DMS 273 (cell line): Measurements from ENCODE around the gene TRAPPC13.
"Not testable (repeated sequence)": the region's sequence is repeated elsewhere in the genome, so short reads cannot be mapped to it uniquely, and the experiment has no call there.

ENCODE experiments used
- DNase-seq: peaks from one replicate; lab custom pipeline; 2025; ENCODE audit not compliant: unreplicated experiment; lab: John Stamatoyannopoulos, UW

Gene TRAPPC13, protein sequence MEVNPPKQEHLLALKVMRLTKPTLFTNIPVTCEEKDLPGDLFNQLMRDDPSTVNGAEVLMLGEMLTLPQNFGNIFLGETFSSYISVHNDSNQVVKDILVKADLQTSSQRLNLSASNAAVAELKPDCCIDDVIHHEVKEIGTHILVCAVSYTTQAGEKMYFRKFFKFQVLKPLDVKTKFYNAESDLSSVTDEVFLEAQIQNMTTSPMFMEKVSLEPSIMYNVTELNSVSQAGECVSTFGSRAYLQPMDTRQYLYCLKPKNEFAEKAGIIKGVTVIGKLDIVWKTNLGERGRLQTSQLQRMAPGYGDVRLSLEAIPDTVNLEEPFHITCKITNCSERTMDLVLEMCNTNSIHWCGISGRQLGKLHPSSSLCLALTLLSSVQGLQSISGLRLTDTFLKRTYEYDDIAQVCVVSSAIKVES

DNA sequence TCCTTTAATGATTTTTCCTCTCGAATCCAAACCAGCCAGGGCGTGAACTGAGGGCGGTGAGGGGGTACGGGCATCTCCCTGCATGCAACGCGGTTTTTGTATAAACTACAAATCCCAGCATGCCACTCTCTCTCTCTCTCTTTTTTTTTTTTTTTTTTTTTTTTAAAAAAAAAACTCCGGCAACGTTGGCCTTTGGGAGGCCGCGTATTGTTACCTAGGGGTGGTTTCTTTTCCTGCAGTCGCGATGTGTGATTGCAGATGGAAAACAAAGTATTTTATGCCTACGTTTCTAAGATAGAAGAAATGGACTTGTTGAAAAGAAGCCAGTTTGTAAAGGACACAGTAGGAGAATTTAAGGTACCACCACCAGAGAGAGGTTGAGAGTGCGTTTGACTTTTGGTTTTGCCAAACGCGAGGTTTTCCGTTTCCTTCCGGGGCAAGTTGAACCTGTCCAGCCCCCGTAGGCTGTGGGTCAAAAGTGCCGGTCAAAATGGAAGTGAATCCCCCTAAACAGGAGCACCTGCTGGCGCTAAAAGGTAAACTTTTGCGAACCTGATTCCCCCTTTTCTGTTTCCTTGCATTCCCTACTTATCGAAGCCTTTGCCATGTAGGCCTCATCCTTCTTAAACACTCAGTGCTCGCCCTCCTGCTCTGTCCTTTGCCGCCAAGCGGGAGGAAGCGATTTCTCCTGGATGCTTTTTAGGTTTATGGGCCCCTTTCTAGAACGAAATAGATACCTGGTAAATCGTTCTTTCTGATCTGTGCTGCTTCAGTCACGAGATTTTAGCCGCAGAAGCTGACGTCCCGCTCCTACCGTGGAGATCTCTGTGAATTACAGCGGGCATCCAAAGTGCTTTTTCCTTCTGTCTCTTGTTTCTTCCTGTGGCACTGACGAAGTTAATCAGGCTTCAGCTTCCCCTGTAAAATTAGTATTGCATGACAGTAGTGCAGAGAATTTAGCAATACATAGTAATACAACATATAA lies at the start of gene TRAPPC13, which contains the start of gene SHLD3:
TSS of gene TRAPPC13 (plus strand) at position 457 of the 985 bp plus-strand sequence. CDS start at position 491, 34 bp downstream.
TSS of gene SHLD3 (plus strand) at position 457 of the 985 bp plus-strand sequence. CDS start 4,561 bp downstream, outside the sequence.
- peak; percentile 95 for DNase-seq

GRCh38 chr5:65577141-65577540 lies 47.7 kb upstream of the TRAPPC13 start:
- no peak for DNase-seq

GRCh38 chr5:65588694-65589093 lies 36.1 kb upstream of the TRAPPC13 start:
- DNase-seq = peak; percentile 3

- not testable (repeated sequence) for DNase-seq
These were observed 23.1 kb upstream of the TRAPPC13 start for GRCh38 chr5:65601761-65602160.

DNA sequence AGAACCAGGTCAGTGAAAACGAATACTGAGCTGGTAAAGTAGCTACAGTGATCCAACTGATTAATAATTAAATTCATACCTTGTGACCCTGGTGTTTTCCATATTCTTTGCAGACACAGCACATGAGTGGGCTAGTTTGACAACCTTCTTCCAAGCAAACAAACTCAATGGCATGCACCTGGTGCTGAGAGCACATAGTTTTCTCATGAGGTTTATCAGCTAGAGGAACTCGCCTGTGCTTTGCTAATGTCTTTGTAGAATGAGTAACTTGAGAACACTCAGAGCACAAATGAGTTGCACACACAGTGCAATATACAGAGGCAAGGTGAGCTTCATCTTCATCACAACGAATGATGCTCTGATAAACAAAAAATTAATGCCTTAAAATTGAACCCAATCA lies 13.3 kb upstream of the TRAPPC13 start:
- DNase-seq = no peak

DNA sequence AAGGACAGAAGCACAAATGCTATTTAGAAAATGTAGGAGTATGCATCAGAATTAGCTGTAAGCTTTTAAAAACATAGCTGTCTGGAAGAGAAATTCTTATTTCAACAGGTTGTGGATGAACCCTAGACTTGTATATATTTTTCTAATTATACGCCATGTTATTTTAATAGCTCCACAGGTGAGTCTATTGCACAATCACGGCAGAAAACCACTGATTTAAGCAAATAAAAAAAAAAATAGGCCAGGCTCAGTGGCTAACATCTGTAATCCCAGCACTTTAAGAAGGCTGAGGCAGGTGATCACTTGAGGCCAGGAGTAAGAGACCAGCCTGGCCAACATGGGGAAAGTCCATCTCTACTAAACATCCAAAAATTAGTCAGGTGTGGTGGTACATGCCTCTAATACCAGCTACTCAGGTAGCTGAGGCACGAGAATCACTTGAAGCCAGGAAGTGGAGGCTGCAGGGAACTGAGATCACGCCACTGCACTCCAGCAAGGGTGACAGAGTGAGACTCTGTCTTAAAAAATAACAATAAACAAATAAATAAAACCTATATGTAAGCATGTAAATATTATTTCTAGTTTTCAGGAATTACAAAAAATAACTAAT lies 12.4 kb upstream of the TRAPPC13 start:
- DNase-seq = no peak

DNA sequence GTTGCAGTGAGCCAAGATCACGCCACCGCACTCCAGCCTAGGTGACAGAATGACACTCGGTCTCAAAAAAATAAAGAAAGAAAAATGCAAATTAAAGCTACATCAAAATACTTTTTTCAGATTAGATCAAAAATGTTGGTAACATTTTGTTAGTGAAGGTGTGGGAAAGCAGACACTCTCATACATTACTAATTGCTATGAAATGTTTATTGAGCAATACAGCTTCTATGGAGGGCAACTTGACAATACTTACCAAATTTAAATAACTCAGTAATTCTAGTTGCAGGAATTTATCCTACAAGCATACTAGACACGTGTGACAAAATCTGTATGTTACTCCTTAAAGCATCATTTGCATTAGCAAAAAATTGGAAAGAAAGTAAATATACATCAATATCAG lies 4.8 kb upstream of the TRAPPC13 start:
- DNase-seq = no peak

DNA sequence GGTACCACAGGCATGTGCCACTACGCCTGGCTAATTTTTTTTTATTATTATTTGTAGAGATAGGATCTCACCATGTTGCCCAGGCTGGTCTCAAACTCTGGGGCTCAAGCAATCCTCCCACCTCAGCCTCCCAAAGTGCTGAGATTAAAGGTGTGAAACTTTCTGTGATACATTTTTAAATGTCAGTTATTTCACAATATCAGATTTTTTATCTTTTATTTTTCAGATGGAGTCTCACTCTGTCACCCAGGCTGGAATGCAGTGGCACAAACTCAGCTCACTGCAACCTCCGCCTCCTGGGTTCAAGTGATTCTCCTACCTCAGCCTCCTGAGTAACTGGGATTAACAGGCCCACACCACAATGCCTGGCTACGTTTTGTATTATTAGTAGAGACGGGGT lies 2.9 kb upstream of the TRAPPC13 start:
- not testable (repeated sequence) for DNase-seq

DNA sequence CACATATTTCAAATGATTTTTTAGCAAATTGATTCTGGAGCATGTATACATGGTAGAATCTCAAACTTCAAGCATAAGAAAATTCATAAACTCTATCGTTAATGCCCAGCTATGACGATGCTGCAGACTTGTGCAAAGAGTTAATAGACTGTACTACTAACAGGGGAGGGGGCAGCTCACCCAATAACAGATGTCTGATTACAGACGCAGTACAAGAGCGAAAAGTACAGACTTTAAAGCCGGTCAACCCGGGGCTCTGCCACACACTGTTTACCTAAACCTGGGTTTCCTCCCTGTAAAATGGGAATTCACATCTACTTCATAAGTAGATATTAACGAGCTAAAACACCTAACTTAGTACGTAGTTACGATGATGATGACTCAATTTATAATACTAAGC lies 1.3 kb upstream of the TRAPPC13 start:
- peak; percentile 39 for DNase-seq

- peak; percentile 96 for DNase-seq
These were observed 729 bp upstream of the TRAPPC13 start, which contains the start of gene TRIM23 for GRCh38 chr5:65624025-65624570. TRIM23 (minus strand) TSS chr5:65624333; CDS start chr5:65624274, 59 bp downstream.

DNA sequence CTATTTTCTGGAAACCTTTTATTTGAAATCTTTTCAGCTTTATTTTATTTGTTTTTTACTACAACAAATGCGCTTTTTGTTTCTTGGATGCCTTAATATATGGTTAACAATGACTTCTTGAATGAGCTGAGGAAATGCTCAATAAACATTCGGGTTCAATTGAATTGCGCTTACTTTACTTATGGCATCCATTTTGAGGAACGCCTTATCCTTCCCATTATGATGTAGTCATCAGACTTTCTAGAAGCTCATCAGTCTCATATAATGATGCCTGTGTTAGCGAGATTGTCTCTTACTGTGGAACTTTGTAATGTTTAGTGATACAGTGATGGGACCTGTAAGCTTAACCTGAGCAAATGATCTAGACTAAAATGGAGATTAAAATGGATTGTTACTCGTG lies 916 bp downstream of the TRAPPC13 start:
- DNase-seq = no peak

GRCh38 chr5:65630981-65631380 lies 6.2 kb downstream of the TRAPPC13 start:
- DNase-seq = no peak

DNA sequence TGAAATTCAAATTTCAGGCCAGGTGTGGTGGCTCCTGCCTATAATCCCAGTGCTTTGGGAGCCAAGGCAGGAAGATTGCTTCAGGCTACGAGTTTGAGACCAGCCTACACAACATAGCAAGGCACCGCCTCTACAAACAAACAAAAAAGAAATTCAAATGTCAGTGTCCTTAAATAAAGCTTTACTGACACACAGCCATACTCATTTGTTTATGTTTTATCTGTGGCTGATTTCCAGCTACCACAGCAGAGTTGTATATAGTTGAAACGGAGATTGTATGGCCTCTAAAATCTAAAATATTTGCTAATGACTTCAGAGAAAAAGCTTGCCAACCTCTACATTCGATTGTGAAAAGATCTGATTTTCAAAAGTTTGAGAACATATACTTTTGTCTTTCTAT lies 15.4 kb downstream of the TRAPPC13 start:
- no peak for DNase-seq

DNA sequence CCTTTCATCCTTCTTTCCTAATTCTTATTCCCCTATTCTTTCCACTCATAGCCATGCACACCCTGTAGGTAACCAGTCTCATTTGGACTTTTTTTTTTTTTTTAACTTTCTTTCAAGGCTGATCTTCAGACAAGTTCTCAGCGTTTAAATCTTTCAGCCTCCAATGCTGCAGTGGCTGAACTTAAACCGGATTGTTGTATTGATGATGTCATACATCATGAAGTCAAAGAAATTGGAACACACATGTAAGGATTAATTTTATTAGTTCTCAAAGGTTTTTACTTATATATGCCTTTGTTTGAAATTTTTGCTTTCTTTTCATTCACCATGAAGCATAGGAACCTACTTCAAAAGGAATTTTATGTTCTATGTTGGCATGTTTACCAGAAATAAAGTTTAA lies 22.1 kb downstream of the TRAPPC13 start:
- DNase-seq = no peak

DNA sequence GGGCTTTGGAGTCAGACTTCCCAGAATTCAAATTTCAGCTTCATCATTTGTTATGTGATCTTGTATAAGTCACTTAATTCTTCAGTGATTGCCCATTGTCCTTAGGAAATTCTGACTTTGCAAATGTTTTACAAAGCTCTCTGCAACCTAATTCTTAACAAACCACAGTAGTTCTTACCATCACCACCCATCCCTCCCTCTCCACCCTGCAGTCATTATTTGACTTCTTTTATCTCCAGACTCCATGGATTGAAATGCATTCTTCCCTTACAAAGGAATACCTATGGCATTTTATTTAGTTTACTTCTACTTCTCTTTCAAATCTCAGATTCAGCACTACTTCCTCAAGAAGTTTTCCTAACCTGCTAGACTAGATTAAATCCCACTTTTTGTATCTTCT lies 23.1 kb downstream of the TRAPPC13 start:
- DNase-seq = no peak

DNA sequence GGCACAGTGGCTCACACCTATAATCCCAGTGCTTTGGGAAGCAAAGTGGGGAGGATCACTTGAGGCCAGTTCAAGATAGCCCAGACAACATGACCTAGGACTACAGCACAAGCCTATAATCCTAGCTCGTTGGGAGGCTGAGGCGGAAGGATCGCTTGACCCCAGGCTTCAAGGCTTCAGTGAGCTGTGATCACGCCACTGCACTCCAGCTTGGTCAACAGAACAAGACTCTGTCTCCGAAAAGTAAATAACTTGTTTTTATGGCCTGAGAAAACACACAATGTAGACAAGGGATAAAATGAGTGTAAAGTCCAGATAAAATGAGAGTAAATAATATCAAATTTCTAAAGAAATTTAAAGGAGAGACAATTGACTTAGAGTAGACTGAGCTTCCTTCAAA lies 26.3 kb downstream of the TRAPPC13 start:
- no peak for DNase-seq

- no peak for DNase-seq
These were observed 29.9 kb downstream of the TRAPPC13 start for GRCh38 chr5:65654713-65655112.

GRCh38 chr5:65663804-65664521 lies 39.1 kb downstream of the TRAPPC13 start:
- DNase-seq = peak; percentile 38

GRCh38 chr5:65668696-65669095 lies 43.9 kb downstream of the TRAPPC13 start:
- no peak for DNase-seq

DNA sequence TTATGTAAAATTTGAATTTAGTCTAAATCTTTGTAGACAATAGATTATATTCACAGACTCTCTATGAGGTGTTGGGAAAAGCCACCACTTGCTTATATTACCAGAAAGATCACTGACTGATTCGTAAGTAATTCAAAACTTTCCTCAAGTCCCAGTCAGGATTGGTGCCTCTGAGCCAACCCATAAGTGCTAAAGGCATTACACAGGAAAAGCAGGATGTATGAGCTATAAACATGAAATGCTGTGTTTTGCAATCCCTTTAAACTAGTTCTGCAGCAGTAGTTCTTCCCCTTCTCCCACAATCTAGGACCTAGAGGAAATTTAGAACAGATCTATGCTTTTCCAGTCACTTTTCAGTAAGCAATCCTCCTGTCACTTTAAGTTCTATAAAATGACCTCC lies 48.0 kb downstream of the TRAPPC13 start:
- DNase-seq = no peak
